Lower leg skin (tissue), 3 donors: Measurements from ENCODE around the gene ARHGAP30.

Source experiments
- POLR2A ChIP-seq, 2 donors: fragments of 450-650 bp; IDR thresholded peaks; one replicate each; pipeline ENCODE4 v1.6.1; 2016 to 2017; ENCODE audit warnings: antibody characterized with exemption in 2 of 2, mild to moderate bottlenecking in 1 of 2, moderate library complexity in 1 of 2
- TF ChIP-seq, protein P1 (sequence below), 3 donors: fragments of 450-650 bp; IDR thresholded peaks; one replicate each; pipeline ENCODE4 v1.5.1; 2016; ENCODE audit warnings: antibody characterized with exemption in 3 of 3, mild to moderate bottlenecking in 3 of 3, moderate library complexity in 2 of 3

DNA sequence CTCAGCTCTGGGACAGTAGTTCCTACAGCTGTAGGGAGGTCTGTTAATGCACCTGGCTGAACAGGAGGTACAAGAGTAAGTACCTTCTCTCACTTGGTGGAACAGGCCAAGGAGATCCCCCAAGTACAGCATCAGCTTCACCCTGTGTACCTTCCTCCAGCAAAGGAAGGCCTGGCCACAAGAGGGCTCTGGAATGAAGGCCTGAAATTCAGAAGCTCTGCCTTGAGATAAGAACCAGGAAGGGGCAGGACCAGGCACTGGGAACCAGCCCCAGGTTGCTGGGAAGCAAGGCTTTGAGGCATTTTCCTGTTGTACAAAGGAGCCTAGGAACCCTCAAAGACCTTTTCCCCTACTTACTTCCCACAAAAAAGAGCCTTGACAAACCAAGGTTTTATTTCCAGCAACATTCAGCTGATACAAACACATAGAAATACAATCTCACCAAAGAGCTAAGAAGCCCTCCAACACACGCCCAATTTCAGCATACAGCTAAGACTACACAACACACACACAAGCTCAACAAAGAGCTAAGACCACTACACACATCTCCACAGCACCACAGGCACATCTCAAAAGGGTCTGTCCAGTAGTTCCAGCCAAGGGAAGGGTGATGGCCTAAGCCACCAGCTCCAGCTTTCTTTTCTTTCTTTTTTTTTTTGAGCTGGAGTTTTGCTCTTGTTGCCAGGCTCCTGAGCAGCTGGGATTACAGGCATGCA is 72.2 kb downstream of the ARHGAP30 start:
- TF ChIP-seq, protein P1, sequence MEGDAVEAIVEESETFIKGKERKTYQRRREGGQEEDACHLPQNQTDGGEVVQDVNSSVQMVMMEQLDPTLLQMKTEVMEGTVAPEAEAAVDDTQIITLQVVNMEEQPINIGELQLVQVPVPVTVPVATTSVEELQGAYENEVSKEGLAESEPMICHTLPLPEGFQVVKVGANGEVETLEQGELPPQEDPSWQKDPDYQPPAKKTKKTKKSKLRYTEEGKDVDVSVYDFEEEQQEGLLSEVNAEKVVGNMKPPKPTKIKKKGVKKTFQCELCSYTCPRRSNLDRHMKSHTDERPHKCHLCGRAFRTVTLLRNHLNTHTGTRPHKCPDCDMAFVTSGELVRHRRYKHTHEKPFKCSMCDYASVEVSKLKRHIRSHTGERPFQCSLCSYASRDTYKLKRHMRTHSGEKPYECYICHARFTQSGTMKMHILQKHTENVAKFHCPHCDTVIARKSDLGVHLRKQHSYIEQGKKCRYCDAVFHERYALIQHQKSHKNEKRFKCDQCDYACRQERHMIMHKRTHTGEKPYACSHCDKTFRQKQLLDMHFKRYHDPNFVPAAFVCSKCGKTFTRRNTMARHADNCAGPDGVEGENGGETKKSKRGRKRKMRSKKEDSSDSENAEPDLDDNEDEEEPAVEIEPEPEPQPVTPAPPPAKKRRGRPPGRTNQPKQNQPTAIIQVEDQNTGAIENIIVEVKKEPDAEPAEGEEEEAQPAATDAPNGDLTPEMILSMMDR (IDR thresholded peaks at IDR 0.05) = no peak
- TF ChIP-seq POLR2A (IDR thresholded peaks at IDR 0.05) = no peak
